H1 (cell line): Measurements from ENCODE around the gene TSG101. TPM values are rescaled to one million over a fixed set of nuclear protein-coding genes. Genes with fewer than 3 reads are reported as not detected.

Experiments
- CTCF ChIA-PET: fragments of 300-600 bp; sonication (Branson Sonifier 250); formaldehyde crosslinking; loops from one replicate; lab custom pipeline; 2021; ENCODE audit not compliant: partially characterized antibody; lab: Charles Lee
- POLR2A ChIA-PET: fragments of 300-600 bp; sonication (Branson Sonifier 250); formaldehyde crosslinking; loops from one replicate; lab custom pipeline; 2021; ENCODE audit warnings: inconsistent platforms; ENCODE audit not compliant: partially characterized antibody; lab: Charles Lee
- DNase-seq, 2 experiments: peaks; one replicate each; pipeline versions ENCODE4 v3.0.0 to v3.0.0-alpha.2; 2010 to 2022; ENCODE audit warnings: low spot score in 2 of 2, low read depth in 1 of 2, mixed read lengths in 1 of 2
- FAIRE-seq: peaks from 2 replicates; lab custom pipeline; 2011; peaks lifted over from hg19 to GRCh38; lab: Jason Lieb, UNC
- H2AFZ ChIP-seq: 2 replicates; pipeline ENCODE4 v1.8.1; 2012; ENCODE audit warnings: low read length, inconsistent platforms
- H2AK5ac ChIP-seq: 2 replicates; pipeline ENCODE4 v1.6.1; 2013; ENCODE audit warnings: low read depth, low read length
- H2BK120ac ChIP-seq: replicated peaks from 2 replicates; pipeline ENCODE3; 2013; ENCODE audit warnings: low read depth, low read length, inconsistent platforms
- H2BK12ac ChIP-seq: 2 replicates; pipeline ENCODE4 v1.6.1; 2013; ENCODE audit warnings: low read depth, low read length
- H2BK15ac ChIP-seq: 2 replicates; pipeline ENCODE4 v1.6.1; 2013; ENCODE audit warnings: low read length
- H2BK20ac ChIP-seq: 2 replicates; pipeline ENCODE4 v1.6.1; 2013; ENCODE audit warnings: low read length
- H2BK5ac ChIP-seq: 2 replicates; pipeline ENCODE4 v1.6.1; 2013; ENCODE audit warnings: low read depth, low read length
- H3K14ac ChIP-seq: 2 replicates; pipeline ENCODE4 v1.6.1; 2013; ENCODE audit warnings: inconsistent platforms; ENCODE audit not compliant: insufficient read length
- H3K18ac ChIP-seq: 2 replicates; pipeline ENCODE4 v1.6.1; 2013; ENCODE audit warnings: low read length; ENCODE audit errors: extremely low read depth
- H3K23ac ChIP-seq: 2 replicates; pipeline ENCODE4 v1.6.1; 2013; ENCODE audit warnings: inconsistent platforms; ENCODE audit not compliant: insufficient read length
- H3K23me2 ChIP-seq: 2 replicates; pipeline ENCODE4 v1.6.1; 2013; ENCODE audit warnings: low read depth, low read length
- H3K27ac ChIP-seq: 2 replicates; pipeline ENCODE4 v1.6.1; 2011; ENCODE audit warnings: low read depth, low read length, inconsistent platforms
- H3K27me3 ChIP-seq, 4 experiments: replicated peaks in 1 of 4; 1 replicate in 1 of 4; 2 replicates in 3 of 4; pipeline versions ENCODE4 v1.6.1 to v1.8.1; 2011 to 2013; ENCODE audit warnings: low read length in 3 of 4, mild to moderate bottlenecking in 3 of 4, inconsistent platforms in 2 of 4, mixed read lengths in 2 of 4, moderate library complexity in 1 of 4; ENCODE audit not compliant: control insufficient read depth in 3 of 4, insufficient read depth in 3 of 4; ENCODE audit errors: extremely low read depth in 1 of 4
- H3K36me3 ChIP-seq, 4 experiments: 2 replicates each; pipeline versions ENCODE4 v1.6.1 to v1.8.1; 2011 to 2013; ENCODE audit warnings: mild to moderate bottlenecking in 4 of 4, low read length in 3 of 4, moderate library complexity in 2 of 4, control low read depth in 1 of 4, inconsistent platforms in 1 of 4; ENCODE audit not compliant: insufficient read depth in 4 of 4, control insufficient read depth in 2 of 4
- H3K4ac ChIP-seq: replicated peaks from 2 replicates; pipeline ENCODE3; 2013; ENCODE audit warnings: low read length, low read depth, mixed read lengths, inconsistent platforms; ENCODE audit not compliant: insufficient read length
- H3K4me1 ChIP-seq, 4 experiments: replicated peaks in 1 of 4; 1 replicate in 1 of 4; 2 replicates in 3 of 4; pipeline versions ENCODE4 v1.6.1 to v1.8.1; 2011 to 2013; ENCODE audit warnings: low read length in 3 of 4, inconsistent platforms in 2 of 4, mixed read lengths in 1 of 4; ENCODE audit not compliant: insufficient read depth in 4 of 4, control insufficient read depth in 3 of 4
- H3K4me2 ChIP-seq, 2 experiments: 2 replicates each; pipeline versions ENCODE4 v1.6.1 to v1.8.1; 2011 to 2013; ENCODE audit warnings: low read depth in 2 of 2, low read length in 2 of 2, control low read depth in 1 of 2, inconsistent platforms in 1 of 2, mild to moderate bottlenecking in 1 of 2; ENCODE audit not compliant: insufficient read depth in 1 of 2
- H3K4me3 ChIP-seq, 4 experiments: fragments of 200-600, 300-600 bp in 1 of 4; sonication (generic), shearing (Covaris generic), sonication (Bioruptor Twin) in 1 of 4; 2 replicates each; pipeline versions ENCODE4 v1.5.1 to v1.8.1; 2011 to 2016; ENCODE audit warnings: low read length in 4 of 4, low read depth in 3 of 4, control low read depth in 2 of 4, inconsistent platforms in 2 of 4, mild to moderate bottlenecking in 2 of 4, mixed read lengths in 1 of 4, moderate library complexity in 1 of 4; ENCODE audit not compliant: insufficient read depth in 2 of 4; ENCODE audit errors: extremely low read depth in 1 of 4
- H3K56ac ChIP-seq: replicated peaks from 2 replicates; pipeline ENCODE3; 2013; ENCODE audit warnings: low read depth, mild to moderate bottlenecking, mixed read lengths, low read length, inconsistent platforms; ENCODE audit not compliant: insufficient read length
- H3K79me1 ChIP-seq: 2 replicates; pipeline ENCODE4 v1.6.1; 2013; ENCODE audit warnings: low read depth, low read length, control low read depth
- H3K79me2 ChIP-seq, 2 experiments: 2 replicates each; pipeline versions ENCODE4 v1.6.1 to v1.8.1; 2012 to 2013; ENCODE audit warnings: low read length in 2 of 2, mild to moderate bottlenecking in 2 of 2, inconsistent platforms in 1 of 2; ENCODE audit not compliant: insufficient read depth in 2 of 2, control insufficient read depth in 1 of 2
- H3K9ac ChIP-seq, 4 experiments: replicated peaks in 1 of 4; 1 replicate in 1 of 4; 2 replicates in 3 of 4; pipeline versions ENCODE4 v1.6.1 to v1.8.1; 2011 to 2013; ENCODE audit warnings: low read depth in 3 of 4, low read length in 3 of 4, control low read depth in 2 of 4, mild to moderate bottlenecking in 2 of 4, moderate library complexity in 2 of 4, inconsistent platforms in 1 of 4; ENCODE audit errors: extremely low read depth in 1 of 4
- H3K9me3 ChIP-seq, 2 experiments: 2 replicates each; pipeline versions ENCODE4 v1.6.1 to v1.8.1; 2012 to 2013; ENCODE audit warnings: mild to moderate bottlenecking in 2 of 2, moderate library complexity in 2 of 2, control low read depth in 1 of 2, inconsistent platforms in 1 of 2, low read depth in 1 of 2, low read length in 1 of 2, mixed read lengths in 1 of 2; ENCODE audit not compliant: insufficient read depth in 2 of 2
- H4K20me1 ChIP-seq, 2 experiments: replicated peaks in 1 of 2; 2 replicates each; pipeline versions ENCODE3 to v1.8.1; 2011 to 2013; ENCODE audit warnings: inconsistent platforms in 2 of 2, low read length in 2 of 2, mild to moderate bottlenecking in 1 of 2; ENCODE audit not compliant: insufficient read depth in 2 of 2, control insufficient read depth in 1 of 2
- H4K5ac ChIP-seq: 2 replicates; pipeline ENCODE4 v1.6.1; 2013; ENCODE audit warnings: low read length, low read depth, mixed read lengths, inconsistent platforms; ENCODE audit not compliant: insufficient read length
- H4K8ac ChIP-seq: 2 replicates; pipeline ENCODE4 v1.8.0; 2013; ENCODE audit warnings: mild to moderate bottlenecking, moderate library complexity, low read length, inconsistent platforms; ENCODE audit not compliant: insufficient read depth; ENCODE audit errors: extremely low read depth
- H4K91ac ChIP-seq: replicated peaks from 2 replicates; pipeline ENCODE3; 2013; ENCODE audit warnings: low read length, mixed read lengths, inconsistent platforms; ENCODE audit not compliant: insufficient read length
- SP2 ChIP-seq: IDR thresholded peaks from 2 replicates; pipeline ENCODE4 v1.6.1; 2012; ENCODE audit warnings: mild to moderate bottlenecking, low read length, inconsistent platforms
- ZNF274 ChIP-seq: IDR thresholded peaks from 2 replicates; pipeline ENCODE4 v1.7.0; 2012; ENCODE audit warnings: low read length, borderline replicate concordance; ENCODE audit errors: extremely low read depth
- polyA plus RNA-seq, 7 experiments: library from polyadenylated mRNA; depleted of rRNA in 3 of 7; stranded (reverse) in 5 of 7; unstranded in 2 of 7; fragments of >200 nt in 5 of 7; fragments of 200-250 nt in 2 of 7; gene quantifications; 1 replicate in 5 of 7; 2 replicates in 1 of 7; 4 replicates in 1 of 7; pipeline versions ENCODE4 v1.2.1 to v1.2.3, GENCODE V29; 2011 to 2013; ENCODE audit warnings: missing spikeins in 2 of 7, mixed read lengths in 2 of 7
- total RNA-seq: library from RNA; stranded (reverse); fragmentation: NEBNext Ultra II Directional; extraction: Animal tissue kit (Norgen Biotek cat#: 25700); gene quantifications from 2 replicates; pipeline ENCODE4 v1.2.1, GENCODE V29; 2021

The TSG101 gene
- total and polyA plus RNA-seq, 2 of the 8 experiments (the other 6 are each of a cell fraction or from before 2014, with no cell fraction given): 50.8 to 151 TPM

GRCh38 chr11:18502352-18502751, 24.4 kb downstream of the TSG101 start:
- no peak overlapping the region for H3K4me3 ChIP-seq
- H2AFZ ChIP-seq: no peak overlapping the region
- no peak overlapping the region for H4K5ac ChIP-seq
- H2BK20ac ChIP-seq: no peak overlapping the region
- H4K91ac ChIP-seq: no peak overlapping the region
- H3K56ac ChIP-seq: no peak overlapping the region
- ChIA-PET POLR2A (interaction anchor here (1.3 kb wide), 1 partner anchor 9 kb away, joined by 4 read pairs; no protein-coding TSS in a partner anchor), CTCF (interaction anchor here (1.5 kb wide), 1 partner anchor 11 kb away, joined by 4 read pairs; no protein-coding TSS in a partner anchor)
- H3K27me3 ChIP-seq: no peaks in the 10 kb centered on the region
- no peak overlapping the region for H4K8ac ChIP-seq
- no peak overlapping the region for H2BK120ac ChIP-seq
- no peak overlapping the region for H3K23ac ChIP-seq
- no peak for DNase-seq
- H3K27ac ChIP-seq: no peak overlapping the region
- H3K9me3 ChIP-seq: no peaks in the 10 kb centered on the region
- H3K23me2 ChIP-seq: no peaks in the 10 kb centered on the region
- no peak overlapping the region for H2BK12ac ChIP-seq
- H3K18ac ChIP-seq: no peak overlapping the region
- H3K36me3 ChIP-seq: peaks cover 3 to 32% (median 19%) of the 10 kb centered on the region in 4 experiments; a peak in 7 of 8 replicates
- no peaks in the 10 kb centered on the region for H3K4me1 ChIP-seq
- H3K4me2 ChIP-seq: no peak overlapping the region
- H3K4ac ChIP-seq: no peak overlapping the region
- no peaks in the 10 kb centered on the region for H3K79me2 ChIP-seq
- H3K9ac ChIP-seq: no peak overlapping the region
- H2BK15ac ChIP-seq: no peak overlapping the region
- H3K14ac ChIP-seq: no peak overlapping the region
- FAIRE-seq: no peak
- no peaks in the 10 kb centered on the region for H3K79me1 ChIP-seq
- no peak overlapping the region for H2AK5ac ChIP-seq
- H2BK5ac ChIP-seq: no peak overlapping the region
- peaks cover 0 to 2% of the 10 kb centered on the region in 2 experiments for H4K20me1 ChIP-seq
- TF ChIP-seq ZNF274 (no peak), SP2 (no peak)
